LNCaP clone FGC (cell line): Measurements from ENCODE around the gene COQ10B.
A peak's percentile ranks its signal among the peaks of the same experiment; 100 is the strongest.
"Not testable (repeated sequence)": the region's sequence is repeated elsewhere in the genome, so short reads cannot be mapped to it uniquely, and the experiment has no call there.

Source experiments
- DNase-seq: peaks from one replicate; pipeline ENCODE4 v3.0.0-alpha.2; 2011; ENCODE audit warnings: low read depth
- H3K4me3 ChIP-seq: 2 replicates; pipeline ENCODE4 v1.5.1; 2011; ENCODE audit warnings: mild to moderate bottlenecking, low read depth, low read length, control low read depth
- TF ChIP-seq, protein P1 (sequence below): IDR thresholded peaks from 2 replicates; pipeline ENCODE4 v1.5.1; 2012; ENCODE audit warnings: mild to moderate bottlenecking; ENCODE audit not compliant: control insufficient read depth, insufficient read depth; ENCODE audit errors: extremely low read depth

COQ10B gene

GRCh38 chr2:197425550-197425949, 27.8 kb upstream of the COQ10B start:
- TF ChIP-seq, protein P1, sequence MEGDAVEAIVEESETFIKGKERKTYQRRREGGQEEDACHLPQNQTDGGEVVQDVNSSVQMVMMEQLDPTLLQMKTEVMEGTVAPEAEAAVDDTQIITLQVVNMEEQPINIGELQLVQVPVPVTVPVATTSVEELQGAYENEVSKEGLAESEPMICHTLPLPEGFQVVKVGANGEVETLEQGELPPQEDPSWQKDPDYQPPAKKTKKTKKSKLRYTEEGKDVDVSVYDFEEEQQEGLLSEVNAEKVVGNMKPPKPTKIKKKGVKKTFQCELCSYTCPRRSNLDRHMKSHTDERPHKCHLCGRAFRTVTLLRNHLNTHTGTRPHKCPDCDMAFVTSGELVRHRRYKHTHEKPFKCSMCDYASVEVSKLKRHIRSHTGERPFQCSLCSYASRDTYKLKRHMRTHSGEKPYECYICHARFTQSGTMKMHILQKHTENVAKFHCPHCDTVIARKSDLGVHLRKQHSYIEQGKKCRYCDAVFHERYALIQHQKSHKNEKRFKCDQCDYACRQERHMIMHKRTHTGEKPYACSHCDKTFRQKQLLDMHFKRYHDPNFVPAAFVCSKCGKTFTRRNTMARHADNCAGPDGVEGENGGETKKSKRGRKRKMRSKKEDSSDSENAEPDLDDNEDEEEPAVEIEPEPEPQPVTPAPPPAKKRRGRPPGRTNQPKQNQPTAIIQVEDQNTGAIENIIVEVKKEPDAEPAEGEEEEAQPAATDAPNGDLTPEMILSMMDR = no peak
- no peak for DNase-seq
- no peak overlapping the region for H3K4me3 ChIP-seq

- TF ChIP-seq, protein P1 = no peak
- H3K4me3 ChIP-seq = 0 out of 2 replicates have a peak overlapping the region, but pooled peaks have one; percentile 13
These were observed 26.4 kb upstream of the COQ10B start for GRCh38 chr2:197426723-197427603.

GRCh38 chr2:197427986-197428385, 25.4 kb upstream of the COQ10B start:
- TF ChIP-seq, protein P1 = no peak
- DNase-seq = no peak
- H3K4me3 ChIP-seq = no peak overlapping the region

More at GRCh38 chr2:197426723-197427603, 26.4 kb upstream of the COQ10B start:
- DNase-seq = no peak

GRCh38 chr2:197431858-197432257, 21.5 kb upstream of the COQ10B start:
- TF ChIP-seq, protein P1 = no peak
- no peak for DNase-seq
- H3K4me3 ChIP-seq = no peak overlapping the region

DNA sequence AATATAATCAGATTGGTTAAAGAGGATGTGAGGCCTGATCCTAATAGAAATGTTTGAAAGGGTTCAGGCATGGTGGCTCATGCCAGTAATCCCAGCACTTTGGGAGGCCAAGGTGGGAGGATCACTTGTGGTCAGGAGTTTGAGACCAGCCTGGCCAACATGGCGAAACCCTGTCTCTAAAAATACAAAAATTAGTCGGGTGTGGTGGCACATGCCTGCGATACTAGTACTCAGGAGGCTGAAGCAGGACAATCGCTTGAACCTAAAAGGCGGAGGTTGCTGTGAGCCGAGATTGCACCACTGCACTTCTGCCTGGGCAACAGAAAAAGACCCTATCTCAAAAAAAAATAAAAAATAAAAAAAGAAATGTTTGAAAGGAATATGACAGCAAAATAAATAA, 20.8 kb upstream of the COQ10B start:
- not testable (repeated sequence) for DNase-seq
- H3K4me3 ChIP-seq = peak overlapping the region; percentile 97; the same call in 1 of the 2 replicates

DNA sequence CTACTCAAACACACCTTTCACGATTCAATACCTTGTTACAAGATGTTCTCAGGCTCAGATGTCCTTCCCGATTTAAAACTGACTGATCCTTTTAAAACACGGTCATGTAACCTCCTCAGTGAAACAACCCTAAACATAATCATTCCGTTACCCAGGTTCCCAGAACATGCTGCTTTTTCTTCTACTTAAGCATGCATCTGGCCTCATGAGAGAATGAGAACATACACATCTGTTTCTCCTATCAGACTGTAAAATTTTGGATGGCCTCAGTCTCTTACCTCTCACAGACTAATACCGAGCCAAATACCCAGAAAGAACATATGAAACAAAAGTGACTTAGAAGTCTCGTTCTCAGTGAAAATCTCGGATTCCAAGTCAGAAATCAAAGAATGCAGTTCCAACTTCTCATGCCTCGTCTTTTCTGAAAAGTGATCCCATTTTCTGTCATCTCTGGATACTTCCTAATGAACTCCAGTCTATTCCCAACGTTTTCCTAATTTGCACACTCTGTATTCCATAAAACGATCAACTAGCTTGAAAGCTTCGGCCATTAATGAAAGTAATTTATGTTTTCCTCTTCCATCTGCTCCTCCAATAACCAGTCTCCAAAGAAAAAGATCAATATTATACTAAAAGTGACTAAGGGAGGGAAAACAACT, 19.4 kb upstream of the COQ10B start:
- TF ChIP-seq, protein P1 = no peak
- no peak for DNase-seq
- peak overlapping the region; percentile 97 for H3K4me3 ChIP-seq
